Peyer's patch (tissue), 4 donors: ENCODE measurements around the gene PTPRM. TPM values are rescaled to one million over a fixed set of nuclear protein-coding genes. Genes with fewer than 3 reads are reported as not detected.

Source experiments
- DNase-seq, 3 donors: peaks; one replicate each; pipeline ENCODE4 v3.0.0-alpha.2; 2017 to 2019
- H3K27ac ChIP-seq, 4 donors: fragments of 200-600 bp; sonication (generic); one replicate each; pipeline ENCODE4 v1.5.1; 2016 to 2019
- H3K27me3 ChIP-seq, 2 donors: fragments of 200-600 bp; sonication (generic); one replicate each; pipeline ENCODE4 v1.5.1; 2019
- H3K36me3 ChIP-seq, 3 donors: fragments of 200-600 bp; sonication (generic); one replicate each; pipeline ENCODE4 v1.5.1; 2016 to 2019
- H3K4me1 ChIP-seq, 4 donors: fragments of 200-600 bp; sonication (generic); one replicate each; pipeline ENCODE4 v1.5.1; 2016 to 2019
- H3K4me3 ChIP-seq, 4 donors: fragments of 200-600 bp; sonication (generic); 1 replicate in 3 of 4; 2 replicates in 1 of 4; pipeline ENCODE4 v1.5.1; 2016 to 2019; ENCODE audit warnings: mild to moderate bottlenecking in 1 of 4
- H3K9me3 ChIP-seq, 4 donors: fragments of 200-600 bp; sonication (generic); one replicate each; pipeline ENCODE4 v1.5.1; 2016 to 2019; ENCODE audit warnings: mild to moderate bottlenecking in 1 of 4
- CTCF ChIP-seq, 6 experiments: fragments of 450-650 bp in 4 of 6; fragments of 200-600 bp in 2 of 6; sonication (generic) in 1 of 6; IDR thresholded peaks; one replicate each; pipeline ENCODE4 v1.5.1; 2017 to 2019; ENCODE audit warnings: antibody characterized with exemption in 6 of 6, mild to moderate bottlenecking in 3 of 6, moderate library complexity in 1 of 6
- POLR2A ChIP-seq, 2 donors: fragments of 450-650 bp; IDR thresholded peaks; one replicate each; pipeline ENCODE4 v1.5.1; 2017; ENCODE audit warnings: antibody characterized with exemption in 2 of 2, mild to moderate bottlenecking in 2 of 2, moderate library complexity in 2 of 2
- total RNA-seq, 4 donors: library from RNA; depleted of rRNA; stranded (reverse); fragments of >200 nt; gene quantifications; one replicate each; pipeline ENCODE4 v1.1.0, GENCODE V29; 2016

The PTPRM gene
- total RNA-seq, 4 donors from 2014 or later = 39.6 to 211 (median 80.3) TPM

- Histone ChIP-seq H3K27ac (no peak overlapping the region), H3K27me3 (no peaks in the 10 kb centered on the region), H3K36me3 (no peaks in the 10 kb centered on the region), H3K4me1 (no peaks in the 10 kb centered on the region), H3K4me3 (no peak overlapping the region), H3K9me3 (no peaks in the 10 kb centered on the region)
- TF ChIP-seq POLR2A (IDR thresholded peaks at IDR 0.05) (no peak), CTCF (IDR thresholded peaks at IDR 0.05) (no peak)
- DNase-seq = no peak
Observed at GRCh38 chr18:7593218-7593819, 26.2 kb downstream of the PTPRM start.

GRCh38 chr18:7596147-7596546, 29.0 kb downstream of the PTPRM start:
- Histone ChIP-seq H3K9me3 (no peaks in the 10 kb centered on the region), H3K4me3 (no peak overlapping the region), H3K27me3 (no peaks in the 10 kb centered on the region), H3K36me3 (no peaks in the 10 kb centered on the region), H3K27ac (no peak overlapping the region), H3K4me1 (no peaks in the 10 kb centered on the region)
- TF ChIP-seq POLR2A (IDR thresholded peaks at IDR 0.05) (no peak), CTCF (IDR thresholded peaks at IDR 0.05) (no peak)
- no peak for DNase-seq

GRCh38 chr18:7597500-7597899, 30.4 kb downstream of the PTPRM start:
- TF ChIP-seq POLR2A (IDR thresholded peaks at IDR 0.05) (no peak), CTCF (IDR thresholded peaks at IDR 0.05) (no peak)

GRCh38 chr18:7598167-7599047, 31.3 kb downstream of the PTPRM start:
- TF ChIP-seq CTCF (IDR thresholded peaks at IDR 0.05) (no peak), POLR2A (IDR thresholded peaks at IDR 0.05) (no peak)
- no peaks in the 10 kb centered on the region for H3K9me3 ChIP-seq
- no peak for DNase-seq

More at GRCh38 chr18:7597500-7597899, 30.4 kb downstream of the PTPRM start:
- H3K27me3 ChIP-seq = no peaks in the 10 kb centered on the region
- H3K27ac ChIP-seq = no peak overlapping the region
- no peaks in the 10 kb centered on the region for H3K9me3 ChIP-seq
- no peaks in the 10 kb centered on the region for H3K4me1 ChIP-seq
- no peak overlapping the region for H3K4me3 ChIP-seq
- no peaks in the 10 kb centered on the region for H3K36me3 ChIP-seq
- DNase-seq = no peak

GRCh38 chr18:7600036-7600435, 32.9 kb downstream of the PTPRM start:
- no peak for TF ChIP-seq POLR2A (IDR thresholded peaks at IDR 0.05)
- no peak for TF ChIP-seq CTCF (IDR thresholded peaks at IDR 0.05)
- DNase-seq = no peak
- H3K9me3 ChIP-seq = no peaks in the 10 kb centered on the region
- no peak overlapping the region for H3K4me3 ChIP-seq
- no peaks in the 10 kb centered on the region for H3K36me3 ChIP-seq
- H3K27ac ChIP-seq = no peak overlapping the region
- H3K4me1 ChIP-seq = no peaks in the 10 kb centered on the region
- no peaks in the 10 kb centered on the region for H3K27me3 ChIP-seq

More at GRCh38 chr18:7598167-7599047, 31.3 kb downstream of the PTPRM start:
- H3K27me3 ChIP-seq = no peaks in the 10 kb centered on the region
- H3K4me1 ChIP-seq = no peaks in the 10 kb centered on the region
- H3K36me3 ChIP-seq = no peaks in the 10 kb centered on the region
- no peak overlapping the region for H3K27ac ChIP-seq
- H3K4me3 ChIP-seq = no peak overlapping the region
